ENCODE measurements around the gene KIF20A.
"Not testable (repeated sequence)": the region's sequence is repeated elsewhere in the genome, so short reads cannot be mapped to it uniquely, and the experiment has no call there.

The KIF20A gene

DNA sequence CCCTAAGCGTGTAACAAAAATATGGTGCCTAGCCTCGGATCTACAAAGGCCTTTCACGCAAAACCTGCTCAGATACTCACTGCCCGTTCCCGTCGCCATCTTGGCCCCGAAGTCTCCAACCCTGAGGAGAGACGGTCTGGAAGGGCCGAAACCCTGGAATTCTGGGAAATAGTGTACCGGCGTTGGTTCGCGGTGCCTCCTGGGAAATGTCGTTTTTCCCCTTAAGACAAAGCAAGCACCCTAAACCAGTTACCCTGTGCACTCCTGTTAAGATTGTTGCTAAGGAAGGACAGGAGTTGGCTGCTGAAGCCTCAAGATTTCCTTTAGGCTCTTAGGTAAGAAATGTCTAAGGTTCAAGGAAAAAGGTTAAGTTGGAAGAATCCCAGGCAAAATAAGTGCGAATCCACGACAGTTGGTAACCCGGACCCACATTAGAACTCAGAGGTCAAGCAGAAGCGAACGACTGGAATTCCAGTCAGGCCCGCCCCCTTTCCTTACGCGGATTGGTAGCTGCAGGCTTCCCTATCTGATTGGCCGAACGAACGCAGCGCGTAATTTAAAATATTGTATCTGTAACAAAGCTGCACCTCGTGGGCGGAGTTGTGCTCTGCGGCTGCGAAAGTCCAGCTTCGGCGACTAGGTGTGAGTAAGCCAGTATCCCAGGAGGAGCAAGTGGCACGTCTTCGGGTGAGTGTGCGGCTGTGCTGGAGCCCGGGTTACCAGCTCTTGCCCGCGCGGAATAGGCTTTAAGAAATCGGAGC, at the start of gene KIF20A, which contains the start of gene BRD8:
Gene KIF20A, plus strand, starts transcription at position 597 of the 761 bp plus-strand sequence. CDS start 569 bp downstream, outside the sequence.
Gene BRD8, minus strand, starts transcription at position 115 of the 761 bp plus-strand sequence. Its CDS starts 16 bp downstream, at position 99.
- peak; percentile 62 to 80 (median 78) for DNase-seq

GRCh38 chr5:138129347-138129746, 49.6 kb upstream of the KIF20A start:
- no peak for DNase-seq

- no peak for DNase-seq
These were observed 46.4 kb upstream of the KIF20A start for GRCh38 chr5:138132543-138132942.

DNA sequence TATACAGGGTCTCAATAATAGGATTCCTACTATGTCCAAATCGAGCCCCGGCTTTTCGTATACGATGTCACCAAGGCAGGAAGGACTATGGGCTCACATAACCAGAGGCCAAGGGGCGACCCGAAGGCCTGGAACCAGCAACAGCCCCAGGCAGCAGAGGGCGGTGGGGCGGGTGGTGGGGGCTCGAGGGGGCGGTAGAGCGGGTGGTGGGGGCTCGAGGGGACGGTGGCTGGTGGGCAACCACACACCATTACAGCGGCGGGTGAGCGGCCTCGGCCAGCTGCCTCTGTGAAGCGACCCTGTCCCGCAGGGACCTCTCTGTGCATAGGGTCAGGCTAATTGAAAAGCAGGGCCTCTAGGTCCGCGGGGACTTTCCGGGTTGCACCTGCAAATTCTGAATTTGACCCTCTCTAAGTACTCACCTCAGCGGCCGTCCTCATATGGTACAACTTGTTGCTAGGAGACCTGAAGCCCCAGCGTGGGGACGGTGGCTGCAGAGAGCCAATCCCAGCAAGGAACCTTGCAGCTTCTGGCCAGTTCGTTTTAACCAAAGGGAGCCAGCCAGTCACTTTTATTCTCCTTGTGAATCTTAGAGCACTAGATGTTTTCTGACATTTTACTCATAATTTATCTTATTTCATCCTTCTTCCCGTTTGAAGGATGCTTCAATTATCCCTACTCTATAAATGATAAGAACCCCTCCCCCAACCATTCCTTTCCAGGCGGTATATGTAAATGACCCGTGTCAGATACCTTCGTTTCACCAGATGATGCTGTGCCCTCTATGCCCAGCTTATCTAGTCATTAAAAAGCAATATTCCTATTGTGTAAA, 39.7 kb upstream of the KIF20A start, which contains the start of gene NME5:
Gene NME5, minus strand, starts transcription at position 480 of the 832 bp plus-strand sequence. CDS start 648 bp downstream, outside the sequence.
- DNase-seq = no peak

DNA sequence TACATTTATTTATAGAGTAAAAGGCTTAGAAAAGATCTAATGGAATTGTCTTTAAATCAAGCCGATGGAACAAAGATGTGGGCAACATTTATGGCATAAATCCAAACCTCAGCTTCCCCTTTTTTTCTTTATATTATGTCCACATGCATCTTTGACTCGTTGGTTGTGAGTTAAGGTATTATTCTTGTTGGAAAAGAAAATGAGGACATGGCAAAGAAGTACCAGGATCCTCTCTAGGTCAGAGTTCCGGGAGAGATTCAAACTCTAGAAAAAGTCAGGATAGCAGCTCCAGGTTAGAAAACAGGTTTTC, 39.2 kb upstream of the KIF20A start:
- no peak for DNase-seq

DNA sequence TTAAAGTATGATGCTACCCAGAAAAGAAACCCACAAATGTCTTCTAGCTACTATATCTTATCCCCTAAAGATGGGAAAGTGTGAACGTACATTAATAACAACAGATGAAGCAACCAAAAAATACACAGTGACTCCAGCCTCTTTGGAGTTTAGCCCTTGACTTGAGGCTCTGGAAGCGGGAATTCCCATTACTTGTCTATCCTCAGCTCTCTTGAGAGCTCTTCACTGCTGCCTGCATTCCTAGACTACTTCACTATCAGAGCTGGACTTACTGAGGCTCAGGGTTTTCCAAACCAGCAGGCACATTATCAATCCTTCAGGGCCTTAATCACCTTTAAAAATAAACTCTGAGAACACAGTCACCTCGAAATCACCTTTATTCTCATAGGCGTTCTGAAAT, 38.6 kb upstream of the KIF20A start:
- no peak for DNase-seq

GRCh38 chr5:138141734-138142133, 37.2 kb upstream of the KIF20A start:
- DNase-seq = no peak

DNA sequence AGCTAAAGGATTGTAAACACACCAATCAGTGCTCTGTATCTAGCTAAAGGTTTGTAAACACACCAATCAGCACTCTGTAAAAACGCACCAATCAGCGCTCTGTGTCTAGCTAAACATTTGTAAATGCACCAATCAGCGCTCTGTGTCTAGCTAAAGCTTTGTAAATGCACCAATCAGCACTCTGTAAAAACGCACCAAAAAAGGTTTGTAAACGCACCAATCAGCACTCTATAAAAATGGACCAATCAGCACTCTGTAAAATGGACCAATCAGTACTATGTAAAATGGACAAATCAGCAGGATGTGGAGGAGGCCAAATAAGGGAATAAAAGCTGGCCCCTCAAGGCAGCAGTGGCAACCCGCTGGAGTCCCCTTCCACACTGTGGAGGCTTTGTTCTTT, 35.3 kb upstream of the KIF20A start:
- not testable (repeated sequence) for DNase-seq

DNA sequence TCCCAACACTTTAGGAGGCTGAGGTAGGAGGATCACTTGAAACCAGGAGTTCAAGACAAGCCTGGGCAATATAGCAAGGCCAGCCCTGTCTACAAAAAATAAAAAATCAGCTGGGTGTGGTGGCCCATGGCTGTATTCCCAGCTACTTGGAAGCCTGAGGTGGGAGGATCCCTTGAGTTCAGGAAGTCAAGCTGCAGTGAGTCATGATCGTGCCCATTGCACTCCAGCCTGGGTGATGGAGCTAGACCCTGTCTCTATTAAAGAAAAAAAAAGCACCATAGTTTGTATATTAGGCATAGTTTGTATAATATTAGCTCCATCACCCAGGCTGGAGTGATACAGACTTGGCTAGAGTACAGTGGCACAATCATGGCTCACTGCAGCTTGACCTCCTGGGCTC, 30.1 kb upstream of the KIF20A start:
- DNase-seq = no peak

GRCh38 chr5:138149530-138149929, 29.4 kb upstream of the KIF20A start:
- DNase-seq = no peak

GRCh38 chr5:138155977-138156376, 22.9 kb upstream of the KIF20A start:
- DNase-seq = not testable (repeated sequence)

- no peak for DNase-seq
These were observed 21.3 kb upstream of the KIF20A start for GRCh38 chr5:138157626-138158025.

DNA sequence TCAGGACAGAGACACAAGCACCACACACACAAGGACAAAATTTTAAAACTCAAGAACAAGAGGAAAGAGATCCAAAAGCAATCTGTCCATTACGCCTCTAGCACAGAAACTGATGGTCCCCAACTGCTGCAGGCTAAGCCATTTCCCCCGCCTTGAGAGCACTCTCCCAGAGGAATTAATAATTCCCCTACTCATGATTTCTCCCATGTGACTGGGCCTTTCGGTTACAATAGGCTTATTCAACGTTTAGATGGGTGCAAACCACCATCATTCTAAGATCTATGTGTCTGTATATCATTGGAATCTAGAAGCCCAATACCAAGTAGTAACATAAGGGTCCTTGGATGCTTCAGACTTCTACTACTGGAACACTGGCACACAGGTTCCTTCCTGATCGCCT, 19.2 kb upstream of the KIF20A start:
- no peak for DNase-seq

- no peak for DNase-seq
These were observed 18.2 kb upstream of the KIF20A start for GRCh38 chr5:138160706-138161105.

- DNase-seq = no peak
These were observed 15.2 kb upstream of the KIF20A start for GRCh38 chr5:138163721-138164120.

GRCh38 chr5:138169124-138169523, 9.8 kb upstream of the KIF20A start:
- no peak for DNase-seq

DNA sequence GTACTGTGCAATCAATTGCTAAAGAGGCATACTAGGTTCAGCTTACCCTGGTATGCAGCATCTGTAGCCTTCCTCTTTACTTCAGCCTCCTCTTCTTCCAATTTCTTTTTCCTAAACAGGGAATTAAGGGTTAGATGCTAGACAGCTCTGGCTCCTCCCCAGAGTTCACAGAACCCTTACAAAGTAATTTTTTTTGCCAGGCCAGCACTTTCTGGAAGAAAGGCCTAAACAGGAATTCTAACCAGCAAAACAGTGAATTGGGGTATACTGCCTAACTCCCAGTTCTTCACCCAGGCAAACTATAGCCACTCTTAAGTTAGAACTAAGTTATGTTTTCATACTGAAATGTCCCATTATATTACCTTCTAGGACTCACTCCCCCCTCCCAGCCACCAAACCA, 8.6 kb upstream of the KIF20A start:
- no peak for DNase-seq

DNA sequence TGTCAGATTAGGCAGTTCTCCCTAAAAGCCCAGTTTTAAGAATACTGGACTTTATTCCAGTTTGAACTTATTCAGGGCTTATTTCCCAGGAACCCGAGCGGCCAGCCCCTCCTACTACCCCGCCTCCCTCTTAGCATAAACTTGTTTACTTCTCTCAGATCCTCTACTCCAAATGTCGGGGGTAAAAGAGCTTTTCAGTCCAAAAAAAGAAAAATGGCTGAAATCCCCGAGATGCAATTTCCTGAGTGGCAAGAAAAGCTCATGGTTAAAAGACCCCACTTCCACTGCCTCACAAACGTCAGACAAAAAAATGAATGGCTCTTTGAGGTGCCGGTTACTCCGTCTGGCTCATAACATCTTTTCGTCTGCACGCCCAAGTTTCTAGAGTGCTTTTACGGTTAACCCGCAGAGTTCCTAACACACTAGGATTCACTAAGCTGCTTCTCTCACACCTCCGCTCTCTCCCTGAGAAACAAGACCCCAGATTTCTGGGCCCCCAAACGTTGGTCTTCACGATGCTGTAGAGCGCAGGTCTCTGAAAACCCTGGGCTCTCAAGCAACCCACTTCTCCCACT, 884 bp upstream of the KIF20A start:
- no peak for DNase-seq

DNA sequence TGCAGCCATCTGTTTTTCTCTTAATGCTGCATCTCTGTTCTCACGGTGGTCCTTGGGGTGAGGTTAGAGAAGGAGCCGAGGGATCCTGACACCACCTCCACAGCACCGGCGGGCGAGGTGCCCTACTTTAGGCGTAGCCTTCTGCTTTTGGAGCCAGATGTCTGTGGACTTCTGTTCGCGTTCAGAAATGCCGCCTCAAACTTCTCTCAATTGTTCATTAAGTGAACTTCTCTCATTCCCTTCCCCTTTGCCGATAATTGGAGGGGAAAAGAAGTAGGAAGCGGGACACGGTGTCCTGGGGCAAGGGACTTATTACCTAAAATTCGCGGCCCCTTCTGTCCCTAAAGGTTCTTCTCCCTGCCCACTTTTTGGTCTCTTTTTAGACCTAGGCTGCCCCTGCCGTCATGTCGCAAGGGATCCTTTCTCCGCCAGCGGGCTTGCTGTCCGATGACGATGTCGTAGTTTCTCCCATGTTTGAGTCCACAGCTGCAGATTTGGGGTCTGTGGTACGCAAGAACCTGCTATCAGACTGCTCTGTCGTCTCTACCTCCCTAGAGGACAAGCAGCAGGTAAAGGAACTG, 455 bp downstream of the KIF20A start:
- no peak for DNase-seq

GRCh38 chr5:138180183-138180782, 1.4 kb downstream of the KIF20A start:
- DNase-seq = no peak

DNA sequence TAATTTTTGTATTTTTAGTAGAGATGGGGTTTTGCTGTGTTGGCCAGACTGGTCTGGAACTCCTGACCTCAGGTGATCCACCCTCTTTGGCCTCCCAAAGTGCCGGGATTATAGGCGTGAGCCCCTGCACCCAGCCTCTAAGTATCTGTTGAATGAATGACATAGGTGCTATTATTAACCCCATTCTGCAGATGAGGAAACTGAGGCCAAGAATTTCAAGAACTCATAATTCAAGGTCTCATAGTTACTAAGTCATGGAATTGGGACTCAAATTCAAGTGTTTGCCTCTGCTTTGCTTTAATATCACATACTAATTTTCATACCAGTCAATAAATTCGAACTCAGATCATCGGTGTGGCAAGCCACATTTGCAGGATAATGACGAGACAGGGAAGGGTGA, 1.9 kb downstream of the KIF20A start:
- DNase-seq = no peak

DNA sequence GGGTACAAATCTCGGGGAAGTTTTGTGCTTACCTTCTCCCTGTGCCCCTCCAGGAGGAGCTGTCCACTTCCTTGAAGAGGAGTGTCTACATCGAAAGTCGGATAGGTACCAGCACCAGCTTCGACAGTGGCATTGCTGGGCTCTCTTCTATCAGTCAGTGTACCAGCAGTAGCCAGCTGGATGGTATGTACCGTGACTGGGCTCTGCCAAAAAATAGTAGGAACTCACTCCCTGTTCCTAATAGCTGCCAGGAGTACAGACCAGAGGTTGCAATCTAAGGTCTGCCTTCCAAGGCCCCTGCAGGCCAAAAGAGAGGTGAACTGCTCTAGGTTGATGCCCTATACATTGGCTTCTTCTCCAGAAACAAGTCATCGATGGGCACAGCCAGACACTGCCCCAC, 3.9 kb downstream of the KIF20A start:
- DNase-seq = no peak

GRCh38 chr5:138186002-138186447, 7.1 kb downstream of the KIF20A start:
- DNase-seq = no peak
